Naive thymus-derived CD4-positive, alpha-beta T cell (primary cell): ENCODE measurements around the gene SGSH. TPM values are rescaled to one million over a fixed set of nuclear protein-coding genes. Genes with fewer than 3 reads are reported as not detected.
A peak's percentile ranks its signal among the peaks of the same experiment; 100 is the strongest.

Experiments
- ATAC-seq: fragments of 150-1000 bp; cut with Tn5 transposase; 2 replicates; pipeline ENCODE4 v1.10.0; 2021; ENCODE audit warnings: mild to moderate bottlenecking, moderate library complexity
- CTCF ChIA-PET: fragments of 350-600 bp; sonication (Branson Sonifier 250); formaldehyde crosslinking; loops from one replicate; lab custom pipeline; 2021; ENCODE audit warnings: antibody characterized with exemption; lab: Charles Lee
- POLR2A ChIA-PET: fragments of 350-600 bp; sonication (Branson Sonifier 250); formaldehyde crosslinking; loops from one replicate; lab custom pipeline; 2021; ENCODE audit warnings: antibody characterized with exemption, inconsistent platforms; lab: Charles Lee
- DNase-seq, 9 donors: peaks; one replicate each; pipeline versions ENCODE4 v3.0.0 to v3.0.0-alpha.2; 2020 to 2022; ENCODE audit warnings: mixed read lengths in 1 of 9
- H3K27ac ChIP-seq: one replicate; pipeline ENCODE4 v1.7.0; 2013; ENCODE audit warnings: mild to moderate bottlenecking, low read depth, low read length, moderate library complexity
- H3K27me3 ChIP-seq, 2 donors: one replicate each; pipeline ENCODE4 v1.7.0; 2013; ENCODE audit warnings: low read length in 2 of 2, mild to moderate bottlenecking in 2 of 2, moderate library complexity in 2 of 2; ENCODE audit not compliant: control insufficient read depth in 2 of 2, insufficient read depth in 2 of 2
- H3K36me3 ChIP-seq, 3 experiments: 1 replicate in 2 of 3; 2 replicates in 1 of 3; pipeline ENCODE4 v1.7.0; 2013; ENCODE audit warnings: low read length in 3 of 3, mild to moderate bottlenecking in 3 of 3, moderate library complexity in 1 of 3; ENCODE audit not compliant: insufficient read depth in 3 of 3, control insufficient read depth in 2 of 3
- H3K4me1 ChIP-seq, 2 donors: one replicate each; pipeline ENCODE4 v1.7.0; 2013; ENCODE audit warnings: low read length in 2 of 2, mild to moderate bottlenecking in 2 of 2, moderate library complexity in 1 of 2; ENCODE audit not compliant: control insufficient read depth in 2 of 2, insufficient read depth in 2 of 2
- H3K4me3 ChIP-seq: 2 replicates; pipeline ENCODE4 v1.7.0; 2013; ENCODE audit warnings: mild to moderate bottlenecking, low read length
- H3K9me3 ChIP-seq, 3 experiments: 1 replicate in 2 of 3; 2 replicates in 1 of 3; pipeline ENCODE4 v1.7.0; 2013; ENCODE audit warnings: low read length in 3 of 3; ENCODE audit not compliant: control insufficient read depth in 2 of 3
- H3K27ac Mint-ChIP-seq, 9 donors: one replicate each; pipeline ENCODE4 v1.8.0; 2020 to 2022; ENCODE audit warnings: mixed read lengths in 9 of 9, mild to moderate bottlenecking in 8 of 9, moderate library complexity in 5 of 9, inconsistent platforms in 2 of 9
- H3K27me3 Mint-ChIP-seq, 5 donors: one replicate each; pipeline ENCODE4 v1.8.0; 2021 to 2022; ENCODE audit warnings: mixed read lengths in 5 of 5, mild to moderate bottlenecking in 1 of 5
- H3K36me3 Mint-ChIP-seq, 5 donors: one replicate each; pipeline ENCODE4 v1.8.0; 2020 to 2022; ENCODE audit warnings: mixed read lengths in 5 of 5, mild to moderate bottlenecking in 3 of 5, inconsistent platforms in 1 of 5
- H3K4me1 Mint-ChIP-seq, 7 donors: one replicate each; pipeline ENCODE4 v1.8.0; 2020 to 2022; ENCODE audit warnings: mixed read lengths in 7 of 7, mild to moderate bottlenecking in 3 of 7, inconsistent platforms in 1 of 7
- H3K4me3 Mint-ChIP-seq, 10 donors: one replicate each; pipeline ENCODE4 v1.8.0; 2020 to 2022; ENCODE audit warnings: mild to moderate bottlenecking in 10 of 10, mixed read lengths in 10 of 10, moderate library complexity in 6 of 10, inconsistent platforms in 2 of 10
- H3K9me3 Mint-ChIP-seq, 11 donors: one replicate each; pipeline ENCODE4 v1.8.0; 2020 to 2022; ENCODE audit warnings: mixed read lengths in 11 of 11, mild to moderate bottlenecking in 4 of 11, inconsistent platforms in 1 of 11, moderate library complexity in 1 of 11
- intact Hi-C, 2 donors: fragments of 100-400 bp; cut with micrococcal nuclease; formaldehyde crosslinking; loops; one replicate each; pipeline ENCODE4 v1.15.1; 2023
- polyA plus RNA-seq, 2 donors: library from polyadenylated mRNA; unstranded; fragments of 300-500 nt; fragmentation: Illumina TruSeq; gene quantifications; one replicate each; pipeline ENCODE4 v1.2.3, GENCODE V29; 2021
- total RNA-seq, 6 experiments: library from RNA in 5 of 6; stranded (reverse) in 5 of 6; gene quantifications; 1 replicate in 5 of 6; 2 replicates in 1 of 6; pipeline ENCODE4 v1.2.3 and lab custom pipeline; 2021 to 2026

Gene SGSH
- total and polyA plus RNA-seq, 7 experiments from 2014 or later: 31.1 to 181 (median 116) TPM

GRCh38 chr17:80168371-80168770 is 51.8 kb downstream of the SGSH start:
- ChIA-PET POLR2A (no interaction called here), CTCF (no interaction called here)
- Mint-ChIP-seq H3K36me3 (peaks cover 0 to 5% (median 0%) of the 10 kb centered on the region in 5 donors), H3K4me3 (no peak overlapping the region), H3K9me3 (no peaks in the 10 kb centered on the region), H3K27ac (peak overlapping the region in 1 of 9 donors; percentile 38), H3K4me1 (peaks cover 0 to 2% (median 0%) of the 10 kb centered on the region in 7 donors), H3K27me3 (peaks cover 0 to 10% (median 4%) of the 10 kb centered on the region in 5 donors)
- no peak overlapping the region for H3K4me3 ChIP-seq
- no peak for DNase-seq
- no peak for ATAC-seq
- intact Hi-C loops: no loop called here
- H3K36me3 ChIP-seq: no peaks in the 10 kb centered on the region
- H3K9me3 ChIP-seq: no peaks in the 10 kb centered on the region
- no peak overlapping the region for H3K27ac ChIP-seq
- H3K27me3 ChIP-seq: no peaks in the 10 kb centered on the region
- H3K4me1 ChIP-seq: no peaks in the 10 kb centered on the region

DNA sequence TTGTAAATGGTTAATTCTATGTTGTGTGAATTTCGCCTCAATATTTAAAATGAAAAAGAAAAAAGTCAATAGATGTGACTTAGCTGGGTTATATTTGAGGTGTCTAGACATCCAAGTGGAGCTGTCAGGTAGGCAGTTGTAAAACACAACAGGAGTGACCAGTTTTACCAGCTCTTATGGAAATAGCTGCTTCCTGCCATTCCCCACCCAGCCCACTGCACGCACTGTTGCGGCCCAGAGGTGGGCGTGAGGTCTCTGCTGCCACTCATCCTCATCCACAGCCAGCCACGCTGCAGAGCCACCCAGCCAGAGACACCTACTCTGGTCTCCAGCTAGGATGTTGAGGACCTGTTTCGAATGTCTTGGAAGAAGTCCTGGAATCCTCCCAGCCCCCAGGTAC is 53.7 kb downstream of the SGSH start:
- intact Hi-C loops: no loop called here
- ChIA-PET POLR2A (no interaction called here), CTCF (interaction anchor here (0.7 kb wide), 1 partner anchor 1774 kb away, joined by 5 read pairs; no protein-coding TSS in a partner anchor)
- Mint-ChIP-seq H3K9me3 (peaks cover 0 to 1% (median 0%) of the 10 kb centered on the region in 11 donors), H3K36me3 (peaks cover 0 to 5% (median 0%) of the 10 kb centered on the region in 5 donors), H3K4me3 (no peak overlapping the region), H3K27me3 (peaks cover 0 to 9% (median 4%) of the 10 kb centered on the region in 5 donors), H3K4me1 (peaks cover 0 to 2% (median 0%) of the 10 kb centered on the region in 7 donors), H3K27ac (no peak overlapping the region)
- Histone ChIP-seq H3K27ac (no peak overlapping the region), H3K27me3 (no peaks in the 10 kb centered on the region), H3K4me1 (no peaks in the 10 kb centered on the region), H3K36me3 (no peaks in the 10 kb centered on the region), H3K9me3 (no peaks in the 10 kb centered on the region), H3K4me3 (no peak overlapping the region)
- ATAC-seq (no peak), DNase-seq (no peak)

DNA sequence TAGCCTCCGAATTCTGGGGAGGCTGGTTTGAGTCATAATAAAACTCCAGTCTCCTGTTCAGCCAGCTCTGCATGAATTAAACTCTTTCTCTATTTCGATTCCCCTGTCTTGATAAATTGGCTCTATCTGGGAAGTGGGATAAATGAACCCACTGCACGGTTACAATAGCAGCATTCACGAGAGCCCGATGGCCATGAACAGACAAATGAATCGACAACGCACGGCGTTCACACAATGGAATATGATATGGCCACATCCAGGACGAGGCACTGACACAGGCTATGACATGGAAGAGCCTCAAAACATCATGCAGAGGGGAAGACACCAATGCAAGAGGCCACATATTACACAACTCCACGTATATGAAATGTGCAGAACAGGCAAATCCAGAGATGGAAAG is 55.9 kb downstream of the SGSH start:
- Mint-ChIP-seq H3K9me3 (peaks cover 0 to 1% (median 0%) of the 10 kb centered on the region in 11 donors), H3K4me3 (no peak overlapping the region), H3K36me3 (peaks cover 0 to 5% (median 0%) of the 10 kb centered on the region in 5 donors), H3K27ac (no peak overlapping the region), H3K4me1 (peaks cover 0 to 1% (median 0%) of the 10 kb centered on the region in 7 donors), H3K27me3 (peaks cover 0 to 20% (median 4%) of the 10 kb centered on the region in 5 donors)
- H3K27ac ChIP-seq: no peak overlapping the region
- DNase-seq (no peak), ATAC-seq (no peak)
- no peaks in the 10 kb centered on the region for H3K27me3 ChIP-seq
- intact Hi-C loops: no loop called here
- POLR2A ChIA-PET: no interaction called here
- no peaks in the 10 kb centered on the region for H3K9me3 ChIP-seq
- no peak overlapping the region for H3K4me3 ChIP-seq
- CTCF ChIA-PET: interaction anchor here (0.6 kb wide), 1 partner anchor 63 kb away, joined by 3 read pairs; the partner anchor contains the start of gene GAA
- no peaks in the 10 kb centered on the region for H3K36me3 ChIP-seq
- no peaks in the 10 kb centered on the region for H3K4me1 ChIP-seq

DNA sequence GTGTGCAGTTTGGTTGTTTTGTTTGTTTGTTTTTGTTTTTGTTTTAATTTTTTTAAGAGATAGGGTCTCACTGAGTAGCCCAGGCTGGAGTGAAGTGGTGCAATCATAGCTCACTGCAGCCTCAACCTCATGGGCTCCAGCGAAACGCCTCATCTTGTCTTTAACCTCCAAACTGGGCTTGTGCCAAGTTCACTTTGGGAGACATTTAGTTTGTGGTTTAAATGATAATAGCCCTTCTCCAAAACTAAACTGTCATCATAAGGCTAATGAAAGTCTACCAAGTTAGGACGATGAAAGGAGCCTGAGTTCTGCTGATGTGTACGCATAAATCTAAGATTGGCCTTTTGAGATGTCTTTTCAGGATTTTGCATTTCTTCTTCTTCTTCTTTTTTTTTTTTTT is 56.8 kb downstream of the SGSH start:
- CTCF ChIA-PET: no interaction called here

GRCh38 chr17:80160536-80160935 is 59.6 kb downstream of the SGSH start:
- Histone ChIP-seq H3K36me3 (no peaks in the 10 kb centered on the region), H3K4me3 (no peak overlapping the region), H3K27ac (no peak overlapping the region), H3K9me3 (no peaks in the 10 kb centered on the region), H3K4me1 (no peaks in the 10 kb centered on the region), H3K27me3 (no peaks in the 10 kb centered on the region)
- peaks cover 0 to 12% (median 5%) of the 10 kb centered on the region in 11 donors for H3K9me3 Mint-ChIP-seq
- intact Hi-C loops: no loop called here
- DNase-seq (no peak), ATAC-seq (no peak)
- ChIA-PET CTCF (no interaction called here), POLR2A (interaction anchor here (0.8 kb wide), 1 partner anchor 333 kb away, joined by 7 read pairs; no protein-coding TSS in a partner anchor)
- no peak overlapping the region for H3K4me3 Mint-ChIP-seq
- H3K27ac Mint-ChIP-seq: peak overlapping the region in 1 of 9 donors; percentile 65
- H3K36me3 Mint-ChIP-seq: peaks cover 0 to 4% (median 0%) of the 10 kb centered on the region in 5 donors
- peaks cover 0 to 1% (median 0%) of the 10 kb centered on the region in 7 donors for H3K4me1 Mint-ChIP-seq
- peaks cover 0 to 25% (median 4%) of the 10 kb centered on the region in 5 donors for H3K27me3 Mint-ChIP-seq

More for the DNA sequence above, 56.8 kb downstream of the SGSH start:
- Histone ChIP-seq H3K4me1 (no peaks in the 10 kb centered on the region), H3K27ac (no peak overlapping the region), H3K9me3 (no peaks in the 10 kb centered on the region), H3K27me3 (no peaks in the 10 kb centered on the region), H3K36me3 (no peaks in the 10 kb centered on the region), H3K4me3 (no peak overlapping the region)
- Mint-ChIP-seq H3K27ac (no peak overlapping the region), H3K36me3 (no peaks in the 10 kb centered on the region), H3K4me3 (no peak overlapping the region), H3K27me3 (peaks cover 0 to 19% (median 4%) of the 10 kb centered on the region in 5 donors), H3K9me3 (peaks cover 0 to 1% (median 0%) of the 10 kb centered on the region in 11 donors), H3K4me1 (peaks cover 0 to 1% (median 0%) of the 10 kb centered on the region in 7 donors)
- POLR2A ChIA-PET: no interaction called here
- intact Hi-C loops: no loop called here
- ATAC-seq (no peak), DNase-seq (no peak)

Other genes starting within 250 kb of the SGSH start
- 1 to 10 TPM in 4 of 5 experiments, under 1 TPM in 1; 0.95 to 2.5 (median 1.6) TPM for gene TBC1D16, start 184.5 kb downstream of the SGSH start, total RNA-seq
- gene TBC1D16, start 184.5 kb downstream of the SGSH start, polyA plus RNA-seq: under 1 TPM; 0.44 to 0.85 TPM
- 1 to 10 TPM in 2 of 5 experiments, under 1 TPM in 3; 0.43 to 3.0 (median 0.79) TPM for gene CCDC40, start 183.7 kb downstream of the SGSH start, total RNA-seq
- gene CCDC40, start 183.7 kb downstream of the SGSH start, polyA plus RNA-seq: not detected
- gene GAA, start 118.8 kb downstream of the SGSH start, total RNA-seq: 10 to 100 TPM; 18.5 to 67.8 (median 54.6) TPM
- 10 to 100 TPM; 12.0 to 15.2 TPM for gene GAA, start 118.8 kb downstream of the SGSH start, polyA plus RNA-seq
- 100 to 1,000 TPM in 2 of 5 experiments, 10 to 100 TPM in 3; 48.6 to 128 (median 75.9) TPM for gene EIF4A3, start 73.2 kb downstream of the SGSH start, total RNA-seq
- 10 to 100 TPM; 64.7 to 90.5 TPM for gene EIF4A3, start 73.2 kb downstream of the SGSH start, polyA plus RNA-seq
- under 1 TPM in 3 of 5 experiments, not detected in 2; 0.24 to 0.57 (median 0.30) TPM for gene CARD14, start 50.3 kb downstream of the SGSH start, total RNA-seq
- gene CARD14, start 50.3 kb downstream of the SGSH start, polyA plus RNA-seq: not detected
- gene SLC26A11, start 94 bp upstream of the SGSH start, total RNA-seq: 10 to 100 TPM in 4 of 5 experiments, 1 to 10 TPM in 1; 7.9 to 87.5 (median 67.5) TPM
- gene SLC26A11, start 94 bp upstream of the SGSH start, polyA plus RNA-seq: 1 to 10 TPM; 3.7 to 7.3 TPM
- gene RNF213, start 40.5 kb upstream of the SGSH start, total RNA-seq: 100 to 1,000 TPM; 317 to 775 (median 426) TPM
- gene RNF213, start 40.5 kb upstream of the SGSH start, polyA plus RNA-seq: 10 to 100 TPM; 33.3 to 49.6 TPM
- gene ENDOV, start 194.8 kb upstream of the SGSH start, total RNA-seq: 10 to 100 TPM; 20.3 to 26.5 (median 21.7) TPM
- 1 to 10 TPM; 7.5 to 8.7 TPM for gene ENDOV, start 194.8 kb upstream of the SGSH start, polyA plus RNA-seq